Loucy (cell line): ENCODE results near the gene CADM2.

Experiments
- EZH2phosphoT487 ChIP-seq: fragments of 200-600 bp; IDR thresholded peaks from 2 replicates; pipeline ENCODE4 v1.6.1; 2018; ENCODE audit warnings: antibody characterized with exemption, mild to moderate bottlenecking, moderate library complexity, borderline replicate concordance
- TF ChIP-seq, protein P1 (sequence below): fragments of 200-600 bp; sonication (generic); conservative IDR thresholded peaks from 2 replicates; pipeline ENCODE4 v1.5.1; 2014; ENCODE audit warnings: mild to moderate bottlenecking, antibody characterized with exemption, low read length

DNA sequence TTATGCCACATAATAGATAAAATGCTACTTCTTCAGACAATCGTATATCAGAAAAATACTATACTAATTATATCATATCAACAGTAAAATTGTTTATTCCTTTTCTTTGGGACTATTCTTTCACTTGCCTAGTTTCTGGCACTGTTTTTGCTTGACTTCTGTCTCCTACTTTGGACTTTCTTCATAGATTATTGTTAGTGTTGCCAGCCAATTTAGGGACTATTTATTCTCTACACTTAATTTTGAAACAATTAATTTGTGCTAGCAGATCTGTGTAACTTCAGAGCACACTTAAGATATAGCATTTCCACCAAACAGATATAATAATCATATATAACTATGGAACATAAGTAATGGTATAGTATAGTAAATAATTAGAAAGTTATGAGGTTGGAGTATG is 305.6 kb downstream of the CADM2 start:
- TF ChIP-seq, protein P1, sequence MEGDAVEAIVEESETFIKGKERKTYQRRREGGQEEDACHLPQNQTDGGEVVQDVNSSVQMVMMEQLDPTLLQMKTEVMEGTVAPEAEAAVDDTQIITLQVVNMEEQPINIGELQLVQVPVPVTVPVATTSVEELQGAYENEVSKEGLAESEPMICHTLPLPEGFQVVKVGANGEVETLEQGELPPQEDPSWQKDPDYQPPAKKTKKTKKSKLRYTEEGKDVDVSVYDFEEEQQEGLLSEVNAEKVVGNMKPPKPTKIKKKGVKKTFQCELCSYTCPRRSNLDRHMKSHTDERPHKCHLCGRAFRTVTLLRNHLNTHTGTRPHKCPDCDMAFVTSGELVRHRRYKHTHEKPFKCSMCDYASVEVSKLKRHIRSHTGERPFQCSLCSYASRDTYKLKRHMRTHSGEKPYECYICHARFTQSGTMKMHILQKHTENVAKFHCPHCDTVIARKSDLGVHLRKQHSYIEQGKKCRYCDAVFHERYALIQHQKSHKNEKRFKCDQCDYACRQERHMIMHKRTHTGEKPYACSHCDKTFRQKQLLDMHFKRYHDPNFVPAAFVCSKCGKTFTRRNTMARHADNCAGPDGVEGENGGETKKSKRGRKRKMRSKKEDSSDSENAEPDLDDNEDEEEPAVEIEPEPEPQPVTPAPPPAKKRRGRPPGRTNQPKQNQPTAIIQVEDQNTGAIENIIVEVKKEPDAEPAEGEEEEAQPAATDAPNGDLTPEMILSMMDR: no peak
- no peak for TF ChIP-seq EZH2phosphoT487
